HG03139 (cell line): ENCODE data around the gene CORO7.

Source experiments
- ATAC-seq: cut with Tn5 transposase; IDR thresholded peaks from one replicate; pipeline ENCODE4 v1.9.1; 2021; ENCODE audit not compliant: unreplicated experiment

Gene CORO7

GRCh38 chr16:4416200-4417032 is at the start of gene CORO7:
TSS of gene CORO7 (minus strand) at chr16:4416596. CDS start at chr16:4416518, 78 bp downstream.
- ATAC-seq = peak; percentile 60

- ATAC-seq = no peak
Observed at GRCh38 chr16:4463522-4464163, 47.2 kb upstream of the CORO7 start.

- no peak for ATAC-seq
Observed at GRCh38 chr16:4461250-4462085, 45.1 kb upstream of the CORO7 start.

- ATAC-seq = no peak
Observed at GRCh38 chr16:4460936-4461249, 44.5 kb upstream of the CORO7 start.

GRCh38 chr16:4455951-4456350 is 39.6 kb upstream of the CORO7 start:
- no peak for ATAC-seq

GRCh38 chr16:4455081-4455480 is 38.7 kb upstream of the CORO7 start:
- no peak for ATAC-seq

- ATAC-seq = no peak
Observed at GRCh38 chr16:4454623-4455022, 38.2 kb upstream of the CORO7 start.

- ATAC-seq = no peak
Observed at GRCh38 chr16:4452674-4453073, 36.3 kb upstream of the CORO7 start.

- no peak for ATAC-seq
Observed at GRCh38 chr16:4450931-4451519, 34.6 kb upstream of the CORO7 start.

GRCh38 chr16:4450430-4450829 is 34.0 kb upstream of the CORO7 start:
- no peak for ATAC-seq

GRCh38 chr16:4443986-4444385 is 27.6 kb upstream of the CORO7 start:
- ATAC-seq = no peak

- no peak for ATAC-seq
Observed at GRCh38 chr16:4443271-4443670, 26.9 kb upstream of the CORO7 start.

- ATAC-seq = no peak
Observed at GRCh38 chr16:4442371-4442770, 26.0 kb upstream of the CORO7 start.

- ATAC-seq = no peak
Observed at GRCh38 chr16:4437366-4437765, 21.0 kb upstream of the CORO7 start.

GRCh38 chr16:4435337-4436067 is 19.1 kb upstream of the CORO7 start:
- no peak for ATAC-seq

GRCh38 chr16:4433914-4434787 is 17.8 kb upstream of the CORO7 start:
- no peak for ATAC-seq

- no peak for ATAC-seq
Observed at GRCh38 chr16:4433228-4433627, 16.8 kb upstream of the CORO7 start.

GRCh38 chr16:4431023-4431422 is 14.6 kb upstream of the CORO7 start:
- ATAC-seq = no peak

GRCh38 chr16:4428500-4428899 is 12.1 kb upstream of the CORO7 start:
- no peak for ATAC-seq
